Skin of body (tissue), 2 donors: ENCODE data around the gene CXCL5. TPM values are rescaled to one million over a fixed set of nuclear protein-coding genes. Genes with fewer than 3 reads are reported as not detected.
"Not testable (repeated sequence)": the region's sequence is repeated elsewhere in the genome, so short reads cannot be mapped to it uniquely, and the experiment has no call there.

Experiments
- DNase-seq: peaks from one replicate; lab custom pipeline; 2025; lab: John Stamatoyannopoulos, UW
- total RNA-seq: library from RNA; depleted of rRNA; stranded (reverse); fragments of >200 nt; gene quantifications from one replicate; pipeline ENCODE4 v1.2.3, GENCODE V29; 2014

The CXCL5 gene
- total RNA-seq, 1 donor from 2014 or later, result 0.20 TPM

GRCh38 chr4:74015126-74015780, 16.8 kb upstream of the CXCL5 start:
- no peak for DNase-seq

- DNase-seq, result no peak
Observed at GRCh38 chr4:74014332-74014731, 15.9 kb upstream of the CXCL5 start.

- no peak for DNase-seq
Observed at GRCh38 chr4:74013264-74013663, 14.8 kb upstream of the CXCL5 start.

GRCh38 chr4:74012130-74012529, 13.7 kb upstream of the CXCL5 start:
- no peak for DNase-seq

- DNase-seq, result no peak
Observed at GRCh38 chr4:74009307-74009706, 10.8 kb upstream of the CXCL5 start.

- no peak for DNase-seq
Observed at GRCh38 chr4:74006009-74006476, 7.6 kb upstream of the CXCL5 start.

- no peak for DNase-seq
Observed at GRCh38 chr4:74005528-74005927, 7.1 kb upstream of the CXCL5 start.

GRCh38 chr4:74004668-74005067, 6.2 kb upstream of the CXCL5 start:
- no peak for DNase-seq

- DNase-seq, result no peak
Observed at GRCh38 chr4:74000301-74000700, 1.8 kb upstream of the CXCL5 start.

- no peak for DNase-seq
Observed at GRCh38 chr4:73992050-73992449, 6.4 kb downstream of the CXCL5 start.

GRCh38 chr4:73991742-73992000, 6.8 kb downstream of the CXCL5 start:
- DNase-seq, result no peak

- DNase-seq, result no peak
Observed at GRCh38 chr4:73990988-73991741, 7.3 kb downstream of the CXCL5 start.

GRCh38 chr4:73989928-73990327, 8.5 kb downstream of the CXCL5 start:
- DNase-seq, result no peak

GRCh38 chr4:73989031-73989430, 9.4 kb downstream of the CXCL5 start:
- no peak for DNase-seq

- DNase-seq, result no peak
Observed at GRCh38 chr4:73988061-73988460, 10.4 kb downstream of the CXCL5 start, which contains the start of gene PPBP. Gene PPBP, minus strand, starts transcription at chr4:73988190. Its CDS starts 87 bp downstream, at chr4:73988103.

- DNase-seq, result no peak
Observed at GRCh38 chr4:73985528-73985852, 13.0 kb downstream of the CXCL5 start.

GRCh38 chr4:73984736-73985527, 13.5 kb downstream of the CXCL5 start:
- DNase-seq, result no peak

GRCh38 chr4:73981175-73981574, 17.3 kb downstream of the CXCL5 start:
- DNase-seq, result not testable (repeated sequence)

- DNase-seq, result no peak
Observed at GRCh38 chr4:73979407-73979957, 19.0 kb downstream of the CXCL5 start.

GRCh38 chr4:73978886-73979285, 19.6 kb downstream of the CXCL5 start:
- no peak for DNase-seq

GRCh38 chr4:73976716-73977115, 21.8 kb downstream of the CXCL5 start:
- DNase-seq, result no peak

- no peak for DNase-seq
Observed at GRCh38 chr4:73976217-73976616, 22.3 kb downstream of the CXCL5 start.
